Activated naive CD4-positive, alpha-beta T cell treated with anti-CD3 and anti-CD28 coated beads, Interleukin-2, amount 10 ng/mL, durations not matched to agents 7 days and 5 days (primary cell): ENCODE measurements around the gene TMEM131L.

ENCODE experiments used
- CTCF ChIA-PET: fragments of 350-600 bp; sonication (Branson Sonifier 250); formaldehyde crosslinking; loops from one replicate; lab custom pipeline; 2021; ENCODE audit warnings: antibody characterized with exemption; lab: Charles Lee
- DNase-seq: peaks from one replicate; pipeline ENCODE4 v3.0.0-alpha.2; 2020
- H3K27ac Mint-ChIP-seq: one replicate; pipeline ENCODE4 v1.8.0; 2021; ENCODE audit warnings: mild to moderate bottlenecking, moderate library complexity, mixed read lengths
- H3K27me3 Mint-ChIP-seq: one replicate; pipeline ENCODE4 v1.8.0; 2021; ENCODE audit warnings: mild to moderate bottlenecking, mixed read lengths
- H3K36me3 Mint-ChIP-seq: one replicate; pipeline ENCODE4 v1.8.0; 2021; ENCODE audit warnings: mixed read lengths
- H3K4me1 Mint-ChIP-seq: one replicate; pipeline ENCODE4 v1.8.0; 2021; ENCODE audit warnings: mixed read lengths
- H3K4me3 Mint-ChIP-seq: one replicate; pipeline ENCODE4 v1.8.0; 2021; ENCODE audit warnings: mild to moderate bottlenecking, moderate library complexity, mixed read lengths
- H3K9me3 Mint-ChIP-seq: one replicate; pipeline ENCODE4 v1.8.0; 2021; ENCODE audit warnings: mixed read lengths

The TMEM131L gene

DNA sequence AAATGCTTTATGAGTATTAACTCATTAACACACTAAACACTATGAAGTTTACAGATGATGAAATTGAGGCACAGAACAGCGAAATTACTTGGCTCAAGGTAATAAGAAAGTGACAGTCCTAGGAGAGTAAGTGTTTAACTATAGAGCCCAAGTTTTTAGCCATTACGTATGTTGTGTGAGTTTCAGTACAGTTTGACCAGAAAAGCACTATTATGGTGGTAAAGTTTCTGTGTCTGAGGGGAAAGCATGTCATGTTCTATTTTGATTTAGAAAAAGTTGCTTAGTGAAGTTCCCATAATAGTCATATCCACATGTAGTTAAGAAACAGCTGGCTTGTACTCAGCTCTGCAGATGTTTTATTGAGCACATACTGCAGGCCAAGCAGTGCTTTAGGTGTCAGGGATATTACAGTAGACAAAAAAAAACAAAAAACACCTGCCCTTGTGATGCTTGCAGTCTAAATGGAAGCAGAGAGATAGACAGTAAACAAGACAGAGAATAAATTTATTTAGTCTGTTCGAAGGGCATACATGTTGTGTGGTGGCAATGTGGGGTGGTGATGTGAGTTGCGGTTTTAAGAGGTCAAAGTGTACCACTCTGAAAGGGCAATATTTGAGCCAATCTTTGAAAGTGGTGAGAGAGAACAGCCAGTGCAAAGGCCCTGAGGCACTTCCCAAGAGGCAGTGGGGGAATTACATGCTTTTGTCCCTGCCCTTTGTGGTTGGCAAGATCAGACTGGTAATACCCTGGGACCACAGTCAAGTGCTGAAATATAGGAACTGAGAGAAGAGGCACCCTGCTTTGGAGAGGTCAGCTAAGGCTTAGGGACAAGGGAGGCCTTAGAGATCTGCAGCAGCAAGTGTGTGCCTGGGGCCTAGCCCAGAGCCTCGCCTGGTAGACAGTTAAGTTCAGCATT, 6.2 kb downstream of the TMEM131L start:
- Mint-ChIP-seq H3K27ac (peak overlapping the region; percentile 95), H3K4me1 (peaks cover 77% of the 10 kb centered on the region), H3K9me3 (no peaks in the 10 kb centered on the region), H3K4me3 (peak overlapping the region; percentile 96), H3K36me3 (peaks cover 71% of the 10 kb centered on the region), H3K27me3 (no peaks in the 10 kb centered on the region)
- no peak for DNase-seq
- CTCF ChIA-PET = interaction anchor here (0.5 to 1.2 kb wide), 3 partner anchors 9 to 23 kb away, joined by 3 read pairs; no protein-coding TSS in a partner anchor

- H3K4me1 Mint-ChIP-seq = peaks cover 79% of the 10 kb centered on the region
- H3K27me3 Mint-ChIP-seq = no peaks in the 10 kb centered on the region
- no peak overlapping the region for H3K4me3 Mint-ChIP-seq
- CTCF ChIA-PET = no interaction called here
- peak overlapping the region; percentile 62 for H3K27ac Mint-ChIP-seq
- no peak for DNase-seq
- H3K9me3 Mint-ChIP-seq = no peaks in the 10 kb centered on the region
- peaks cover 68% of the 10 kb centered on the region for H3K36me3 Mint-ChIP-seq
Measured at GRCh38 chr4:153474251-153474650, 8.1 kb downstream of the TMEM131L start.

- Mint-ChIP-seq H3K4me3 (no peak overlapping the region), H3K27me3 (no peaks in the 10 kb centered on the region), H3K4me1 (peaks cover 74% of the 10 kb centered on the region), H3K9me3 (no peaks in the 10 kb centered on the region), H3K36me3 (peaks cover 61% of the 10 kb centered on the region), H3K27ac (no peak overlapping the region)
- CTCF ChIA-PET = interaction anchor here (0.6 to 2.3 kb wide), 2 partner anchors 9 kb away, joined by 3 to 6 read pairs; no protein-coding TSS in a partner anchor
- DNase-seq = no peak
Measured at GRCh38 chr4:153476829-153477574, 10.8 kb downstream of the TMEM131L start.

DNA sequence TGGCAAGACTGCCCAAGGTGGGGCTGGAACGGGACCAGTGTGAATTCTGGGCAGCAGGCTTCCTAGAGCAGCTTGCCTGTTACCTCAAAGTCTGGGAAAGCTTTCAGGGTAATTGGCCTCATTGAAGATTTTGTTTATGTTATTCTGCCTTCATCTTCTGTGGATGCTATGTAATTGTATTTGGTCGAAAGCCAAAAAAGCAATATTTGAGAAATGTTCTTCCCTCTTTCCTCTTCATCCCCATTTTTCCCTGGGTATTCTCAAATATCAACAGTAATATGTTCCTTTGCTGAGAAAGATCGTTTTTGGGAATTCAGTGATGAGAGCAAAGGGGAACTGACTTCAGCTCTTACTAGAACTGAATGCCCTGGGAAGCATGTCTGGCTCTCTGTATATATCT, 12.9 kb downstream of the TMEM131L start:
- no peak overlapping the region for H3K27ac Mint-ChIP-seq
- DNase-seq = no peak
- peaks cover 72% of the 10 kb centered on the region for H3K4me1 Mint-ChIP-seq
- no peak overlapping the region for H3K4me3 Mint-ChIP-seq
- no peaks in the 10 kb centered on the region for H3K27me3 Mint-ChIP-seq
- no peaks in the 10 kb centered on the region for H3K9me3 Mint-ChIP-seq
- peaks cover 46% of the 10 kb centered on the region for H3K36me3 Mint-ChIP-seq
- CTCF ChIA-PET = no interaction called here

DNA sequence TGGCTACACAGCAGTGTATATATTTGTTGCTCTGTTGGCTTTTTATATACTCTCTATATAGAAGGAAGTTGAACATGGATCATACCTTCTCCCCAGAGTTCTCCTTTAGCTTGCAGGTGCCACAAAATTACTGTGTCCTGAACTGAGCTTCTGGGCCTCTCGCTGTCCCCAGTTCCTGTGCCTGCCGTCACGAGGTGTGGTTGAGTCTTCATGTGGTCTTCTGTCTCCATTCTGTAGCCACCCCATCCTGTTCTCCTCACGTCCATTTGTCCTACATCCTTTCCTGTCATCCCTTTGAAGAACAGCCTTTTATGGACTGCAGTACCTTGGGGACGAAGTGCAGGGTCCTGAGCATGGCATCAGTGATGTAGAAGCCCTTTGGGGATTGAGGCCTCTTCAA, 14.5 kb downstream of the TMEM131L start:
- Mint-ChIP-seq H3K27me3 (no peaks in the 10 kb centered on the region), H3K27ac (peak overlapping the region; percentile 73), H3K36me3 (peaks cover 38% of the 10 kb centered on the region), H3K4me1 (peaks cover 68% of the 10 kb centered on the region), H3K9me3 (no peaks in the 10 kb centered on the region), H3K4me3 (no peak overlapping the region)
- CTCF ChIA-PET = interaction anchor here (0.9 to 1.4 kb wide), 4 partner anchors 8 to 54 kb away, joined by 3 to 5 read pairs (median 3); no protein-coding TSS in a partner anchor
- no peak for DNase-seq

DNA sequence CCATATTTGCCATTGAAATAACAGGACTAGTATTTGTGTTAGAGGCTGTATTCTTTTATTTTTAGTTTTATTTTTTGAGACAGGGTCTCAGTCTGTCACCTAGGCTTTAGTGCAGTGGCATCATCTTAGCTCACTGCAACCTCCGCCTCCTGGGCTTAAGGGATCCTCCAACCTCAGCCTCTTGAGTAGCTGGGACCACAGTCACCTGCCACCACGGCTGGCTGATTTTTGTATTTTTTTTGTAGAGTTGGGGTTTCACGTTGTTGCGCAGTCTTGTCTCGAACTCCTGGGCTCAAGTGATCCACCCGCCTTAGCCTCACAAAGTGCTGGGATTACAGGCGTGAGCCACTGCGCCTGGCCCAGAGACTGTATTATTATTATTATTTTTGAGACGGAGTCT, 15.3 kb downstream of the TMEM131L start:
- H3K27ac Mint-ChIP-seq = no peak overlapping the region
- H3K27me3 Mint-ChIP-seq = no peaks in the 10 kb centered on the region
- DNase-seq = no peak
- H3K36me3 Mint-ChIP-seq = peaks cover 40% of the 10 kb centered on the region
- CTCF ChIA-PET = interaction anchor here (0.9 to 4.1 kb wide), 4 partner anchors 9 to 55 kb away, joined by 3 to 19 read pairs (median 4); partner anchors contain the start of gene TMEM131L
- no peak overlapping the region for H3K4me3 Mint-ChIP-seq
- H3K9me3 Mint-ChIP-seq = no peaks in the 10 kb centered on the region
- peaks cover 76% of the 10 kb centered on the region for H3K4me1 Mint-ChIP-seq

- Mint-ChIP-seq H3K36me3 (peaks cover 29% of the 10 kb centered on the region), H3K27ac (peak overlapping the region; percentile 63), H3K9me3 (no peaks in the 10 kb centered on the region), H3K27me3 (no peaks in the 10 kb centered on the region), H3K4me1 (peaks cover 83% of the 10 kb centered on the region), H3K4me3 (no peak overlapping the region)
- CTCF ChIA-PET = interaction anchor here (0.7 to 4.1 kb wide), 5 partner anchors 8 to 91 kb away, joined by 3 to 19 read pairs (median 5); partner anchors contain the start of gene TMEM131L
- DNase-seq = no peak
Measured at GRCh38 chr4:153483432-153484418, 17.6 kb downstream of the TMEM131L start.

DNA sequence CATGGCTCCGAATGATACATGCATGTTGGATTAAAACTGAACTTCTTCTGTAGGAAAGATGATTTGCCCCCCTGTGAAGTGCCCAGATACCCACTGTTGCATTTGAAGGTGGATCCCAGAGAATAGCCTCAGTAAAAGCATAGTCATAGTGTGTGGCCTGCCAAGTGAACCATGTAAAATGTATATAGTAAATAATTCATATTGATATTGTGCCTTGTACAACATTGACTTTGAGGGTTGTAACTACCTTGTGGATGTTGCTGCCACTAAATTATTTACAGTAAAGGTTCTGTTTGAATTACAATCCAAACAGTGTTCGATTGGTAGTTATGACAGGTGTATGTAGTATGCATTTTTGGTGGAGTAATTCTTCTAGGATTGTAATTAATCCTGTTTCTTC, 19.2 kb downstream of the TMEM131L start:
- H3K36me3 Mint-ChIP-seq = peaks cover 35% of the 10 kb centered on the region
- H3K27me3 Mint-ChIP-seq = no peaks in the 10 kb centered on the region
- no peak overlapping the region for H3K27ac Mint-ChIP-seq
- DNase-seq = no peak
- H3K4me3 Mint-ChIP-seq = no peak overlapping the region
- CTCF ChIA-PET = interaction anchor here (1.2 to 3.9 kb wide), 4 partner anchors 15 to 88 kb away, joined by 3 to 28 read pairs (median 12); partner anchors contain the start of gene TMEM131L
- peaks cover 84% of the 10 kb centered on the region for H3K4me1 Mint-ChIP-seq
- H3K9me3 Mint-ChIP-seq = no peaks in the 10 kb centered on the region

DNA sequence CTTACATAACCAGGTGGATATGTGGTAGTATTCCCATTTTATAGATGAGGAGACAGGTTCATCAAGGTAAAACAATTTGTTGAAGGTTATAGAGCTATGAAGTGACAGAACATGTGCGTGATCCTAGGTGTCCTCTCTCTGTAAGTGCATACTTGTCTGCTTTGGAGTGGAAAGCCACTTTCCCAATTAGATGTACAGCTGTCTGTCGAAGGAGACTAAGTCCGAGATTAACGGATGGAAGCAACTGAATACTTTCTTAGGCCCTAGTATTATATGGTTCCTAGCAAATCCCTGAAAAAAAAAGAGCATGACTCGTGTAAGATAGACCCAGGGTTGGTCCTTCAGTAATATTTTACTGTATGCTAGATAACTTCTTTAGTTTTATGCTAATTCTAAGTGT, 19.7 kb downstream of the TMEM131L start:
- Mint-ChIP-seq H3K9me3 (no peaks in the 10 kb centered on the region), H3K4me3 (no peak overlapping the region), H3K4me1 (peaks cover 80% of the 10 kb centered on the region), H3K36me3 (peaks cover 32% of the 10 kb centered on the region), H3K27ac (peak overlapping the region; percentile 59), H3K27me3 (no peaks in the 10 kb centered on the region)
- no peak for DNase-seq
- CTCF ChIA-PET = interaction anchor here (1.0 to 3.9 kb wide), 6 partner anchors 9 to 88 kb away, joined by 3 to 28 read pairs (median 6); partner anchors contain the start of gene TMEM131L

DNA sequence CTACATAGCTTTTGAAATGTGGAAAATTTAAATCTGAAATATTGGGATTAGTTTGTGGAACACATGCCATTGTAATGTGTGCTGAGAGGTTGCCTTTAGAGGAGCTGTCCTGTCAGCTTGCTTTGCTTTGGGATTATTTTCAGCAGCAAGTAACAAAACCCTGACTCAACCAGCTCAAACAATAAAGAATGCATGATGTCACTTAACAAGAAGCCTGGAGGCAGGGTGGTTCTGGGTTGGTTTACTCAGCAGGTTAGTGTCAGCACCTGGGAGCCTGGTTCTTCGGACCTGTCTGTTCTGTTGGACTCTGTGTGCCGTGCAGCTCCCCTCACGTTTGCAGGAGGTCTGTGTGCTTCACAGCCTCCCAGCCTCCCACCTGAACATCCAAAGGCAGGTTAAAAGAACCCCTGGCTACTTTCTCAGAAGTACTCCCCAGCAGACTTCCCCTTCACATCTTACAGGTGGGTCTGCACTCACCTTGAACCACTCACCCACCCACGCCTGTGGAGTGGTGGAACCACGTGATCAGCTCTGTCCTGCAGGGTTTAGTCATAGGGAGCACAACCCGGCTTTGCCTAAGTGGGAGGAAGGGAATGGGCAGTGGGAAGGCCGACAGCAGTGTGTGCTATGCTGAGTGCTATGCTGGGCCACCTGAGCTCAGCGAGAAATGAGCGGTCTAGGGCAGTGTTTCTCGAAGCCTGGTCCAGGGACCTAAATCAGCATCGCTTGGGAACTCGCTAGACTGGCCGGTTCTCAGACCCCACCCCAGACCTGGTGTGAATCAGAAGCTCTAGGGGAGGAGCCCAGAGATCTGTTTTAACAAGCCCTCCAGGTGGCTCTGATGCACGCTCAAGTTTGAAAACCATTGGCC, 20.4 kb downstream of the TMEM131L start:
- peak; percentile 36 for DNase-seq
- peak overlapping the region; percentile 89 for H3K27ac Mint-ChIP-seq
- H3K9me3 Mint-ChIP-seq = no peaks in the 10 kb centered on the region
- no peak overlapping the region for H3K4me3 Mint-ChIP-seq
- H3K36me3 Mint-ChIP-seq = peaks cover 31% of the 10 kb centered on the region
- no peaks in the 10 kb centered on the region for H3K27me3 Mint-ChIP-seq
- H3K4me1 Mint-ChIP-seq = peaks cover 81% of the 10 kb centered on the region
- CTCF ChIA-PET = interaction anchor here (0.6 to 3.9 kb wide), 11 partner anchors 10 to 157 kb away, joined by 3 to 28 read pairs (median 4); partner anchors contain the start of gene TMEM131L

DNA sequence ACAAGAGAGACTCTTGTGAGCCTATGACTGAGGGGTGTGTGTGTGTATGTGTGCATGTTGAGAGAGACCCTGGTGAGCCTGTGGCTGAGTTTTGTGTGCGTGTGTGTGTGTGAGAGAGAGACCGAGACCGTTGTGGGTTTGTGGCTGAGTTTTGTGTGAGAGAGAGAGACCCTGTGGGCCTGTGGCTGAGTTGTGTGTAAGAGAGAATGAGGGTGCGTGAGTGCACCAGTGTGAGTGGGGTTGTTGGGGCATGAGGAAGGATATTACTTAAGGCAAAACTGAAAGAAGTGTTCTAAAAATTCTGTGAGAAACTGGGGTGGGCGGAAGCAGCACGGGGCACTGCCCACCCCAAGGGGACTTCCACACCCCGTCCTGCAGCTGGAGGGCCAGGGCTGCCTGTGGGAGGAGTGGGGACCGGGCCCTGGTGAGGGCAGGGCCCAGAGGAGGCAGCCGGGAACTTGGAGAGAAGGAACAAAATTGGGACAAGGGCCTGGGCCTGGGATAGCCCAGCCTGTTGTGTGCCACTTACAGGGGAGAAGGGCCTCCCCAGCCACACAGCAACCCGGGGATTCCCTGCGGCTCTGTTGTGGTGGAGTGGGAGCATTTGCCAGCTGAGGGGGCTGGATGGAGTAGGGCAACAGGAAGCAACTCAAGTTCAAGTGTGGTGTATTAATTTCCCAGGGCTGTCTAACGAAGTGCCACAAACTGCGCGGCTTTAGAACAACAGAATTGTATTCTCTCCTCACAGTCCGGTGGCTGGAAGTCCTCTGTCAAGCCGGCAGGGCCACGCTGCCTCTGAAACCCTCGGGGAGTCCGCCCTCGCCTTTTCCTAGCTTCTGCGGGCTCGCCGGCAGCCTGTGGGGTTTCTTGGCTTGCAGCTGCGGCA, 22.1 kb downstream of the TMEM131L start:
- DNase-seq = peak; percentile 76
- peaks cover 78% of the 10 kb centered on the region for H3K4me1 Mint-ChIP-seq

More for the DNA sequence above, 22.1 kb downstream of the TMEM131L start:
- no peaks in the 10 kb centered on the region for H3K27me3 Mint-ChIP-seq
- H3K4me3 Mint-ChIP-seq = peak overlapping the region; percentile 59
- no peaks in the 10 kb centered on the region for H3K9me3 Mint-ChIP-seq
- CTCF ChIA-PET = interaction anchor here (0.9 to 3.9 kb wide), 9 partner anchors 9 to 155 kb away, joined by 3 to 28 read pairs (median 5); partner anchors contain the start of gene TMEM131L
- H3K36me3 Mint-ChIP-seq = peaks cover 31% of the 10 kb centered on the region
- peak overlapping the region; percentile 89 for H3K27ac Mint-ChIP-seq
